Aorta (tissue), 5 donors: ENCODE measurements around the gene CBFA2T2. TPM values are rescaled to one million over a fixed set of nuclear protein-coding genes. Genes with fewer than 3 reads are reported as not detected.

Experiments used
- ATAC-seq: fragments of 200-7000 bp; cut with Tn5 transposase; one replicate; pipeline ENCODE4 v1.9.1; 2022; ENCODE audit warnings: moderate library complexity; ENCODE audit not compliant: low FRiP score
- DNase-seq, 2 donors: peaks; one replicate each; pipeline ENCODE4 v3.0.0-alpha.2; 2020
- H3K27ac ChIP-seq, 2 donors: one replicate each; pipeline ENCODE4 v1.5.1; 2013; ENCODE audit warnings: low read length in 2 of 2, mild to moderate bottlenecking in 2 of 2, moderate library complexity in 2 of 2, control low read depth in 1 of 2, inconsistent platforms in 1 of 2, low read depth in 1 of 2
- H3K27me3 ChIP-seq, 2 donors: one replicate each; pipeline ENCODE4 v1.6.1; 2013; ENCODE audit warnings: control low read depth in 1 of 2, low read length in 1 of 2, mild to moderate bottlenecking in 1 of 2, moderate library complexity in 1 of 2; ENCODE audit not compliant: insufficient read depth in 2 of 2, control insufficient read depth in 1 of 2
- H3K36me3 ChIP-seq, 2 donors: one replicate each; pipeline ENCODE4 v1.6.1; 2013; ENCODE audit warnings: control low read depth in 1 of 2, low read length in 1 of 2, mild to moderate bottlenecking in 1 of 2; ENCODE audit not compliant: insufficient read depth in 2 of 2, control insufficient read depth in 1 of 2
- H3K4me1 ChIP-seq, 2 donors: one replicate each; pipeline ENCODE4 v1.6.1; 2013; ENCODE audit warnings: low read length in 2 of 2, control low read depth in 1 of 2, mild to moderate bottlenecking in 1 of 2, moderate library complexity in 1 of 2; ENCODE audit not compliant: insufficient read depth in 2 of 2, control insufficient read depth in 1 of 2
- H3K4me3 ChIP-seq, 2 donors: one replicate each; pipeline ENCODE4 v1.5.1; 2013; ENCODE audit warnings: low read length in 2 of 2, control low read depth in 1 of 2, mild to moderate bottlenecking in 1 of 2
- H3K9me3 ChIP-seq: one replicate; pipeline ENCODE4 v1.6.1; 2013; ENCODE audit warnings: mild to moderate bottlenecking, low read length; ENCODE audit not compliant: control insufficient read depth
- WGBS, 2 donors: extraction: QIAGEN DNeasy Blood & Tissue Kit; methylation state at CpG; one replicate each; pipeline ENCODE4 v1.1.7; 2013; 5-methylcytosine and 5-hydroxymethylcytosine counted together
- intact Hi-C, 2 donors: fragments of 100-400 bp; cut with DNase I; formaldehyde crosslinking; loops; one replicate each; pipeline versions ENCODE4 v1.14.2 to v1.15.0; 2022
- polyA plus RNA-seq, 2 donors: library from polyadenylated mRNA; stranded (reverse); fragments of 200-250 nt; gene quantifications; one replicate each; pipeline ENCODE4 v1.2.3, GENCODE V29; 2013
- total RNA-seq, 2 donors: library from RNA; stranded (reverse); fragmentation: NEBNext Ultra II Directional; extraction: Animal tissue kit (Norgen Biotek cat#: 25700); gene quantifications; one replicate each; pipeline ENCODE4 v1.2.1, GENCODE V29; 2021
- donor health status: healthy with polysubstance abuse.
- donor health status: Bipolar disorder and iron deficiency.
- donor health status: DM: no; HTN: no; CAD: no.
- donor health status: DM: no; HTN: no; CAD: no.
- donor health status: DM: yes; HTN: yes; CAD: no.

The CBFA2T2 gene
- total and polyA plus RNA-seq, 4 donors, result 2.1 to 20.2 (median 11.9) TPM

DNA sequence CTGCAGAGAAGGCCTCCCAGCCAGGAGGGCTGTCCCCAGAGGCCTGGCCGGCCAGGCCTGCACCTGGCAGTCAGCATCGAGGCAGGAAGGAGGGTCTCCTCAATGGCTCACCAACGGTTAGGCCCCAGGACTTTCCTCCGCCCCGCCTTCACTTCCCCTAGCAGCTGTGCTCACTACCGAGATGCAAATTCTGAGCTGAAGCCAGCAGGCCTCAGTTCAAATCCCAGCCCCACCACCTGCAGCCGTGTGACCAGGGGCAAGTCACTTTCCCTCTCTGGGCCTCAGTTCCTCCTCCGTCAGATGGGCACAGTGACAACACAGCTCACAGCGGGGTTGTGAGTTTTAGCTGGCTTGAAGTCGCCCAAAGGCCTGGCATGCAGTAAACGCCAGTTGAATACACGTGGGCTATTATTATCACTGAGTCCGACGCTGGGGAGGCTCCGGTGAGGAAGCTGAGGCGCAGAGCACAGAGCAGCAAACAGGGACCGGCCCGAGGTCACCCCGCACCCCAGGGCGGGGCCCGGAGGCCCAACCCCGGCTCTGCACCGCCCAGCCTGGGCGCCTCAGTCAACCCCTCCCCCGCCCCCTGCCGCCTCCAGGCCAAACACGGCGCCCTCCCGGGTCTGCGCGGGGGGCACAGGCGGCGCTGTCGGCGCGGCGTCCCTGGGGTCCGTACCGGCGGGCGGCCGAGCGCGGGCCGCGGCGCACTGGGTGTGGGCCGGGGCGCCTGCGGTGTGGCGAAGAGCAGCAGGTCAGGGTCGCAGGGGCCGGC is 195.6 kb downstream of the CBFA2T2 start:
- Histone ChIP-seq H3K4me3 (peak overlapping the region; percentile 40 to 47), H3K9me3 (no peaks in the 10 kb centered on the region), H3K27me3 (no peaks in the 10 kb centered on the region), H3K27ac (no peak overlapping the region), H3K4me1 (no peaks in the 10 kb centered on the region), H3K36me3 (no peaks in the 10 kb centered on the region)
- intact Hi-C loops, result loop anchor here in 1 of 2 donors (5.0 kb wide), 1 partner anchor 37 kb away; the partner anchor contains the start of gene PXMP4
- ATAC-seq, result no peak
- 4 to 6% methylated on average over 39 to 53 of the region's 53 CpGs for WGBS, 2 donors
- DNase-seq, result no peak

DNA sequence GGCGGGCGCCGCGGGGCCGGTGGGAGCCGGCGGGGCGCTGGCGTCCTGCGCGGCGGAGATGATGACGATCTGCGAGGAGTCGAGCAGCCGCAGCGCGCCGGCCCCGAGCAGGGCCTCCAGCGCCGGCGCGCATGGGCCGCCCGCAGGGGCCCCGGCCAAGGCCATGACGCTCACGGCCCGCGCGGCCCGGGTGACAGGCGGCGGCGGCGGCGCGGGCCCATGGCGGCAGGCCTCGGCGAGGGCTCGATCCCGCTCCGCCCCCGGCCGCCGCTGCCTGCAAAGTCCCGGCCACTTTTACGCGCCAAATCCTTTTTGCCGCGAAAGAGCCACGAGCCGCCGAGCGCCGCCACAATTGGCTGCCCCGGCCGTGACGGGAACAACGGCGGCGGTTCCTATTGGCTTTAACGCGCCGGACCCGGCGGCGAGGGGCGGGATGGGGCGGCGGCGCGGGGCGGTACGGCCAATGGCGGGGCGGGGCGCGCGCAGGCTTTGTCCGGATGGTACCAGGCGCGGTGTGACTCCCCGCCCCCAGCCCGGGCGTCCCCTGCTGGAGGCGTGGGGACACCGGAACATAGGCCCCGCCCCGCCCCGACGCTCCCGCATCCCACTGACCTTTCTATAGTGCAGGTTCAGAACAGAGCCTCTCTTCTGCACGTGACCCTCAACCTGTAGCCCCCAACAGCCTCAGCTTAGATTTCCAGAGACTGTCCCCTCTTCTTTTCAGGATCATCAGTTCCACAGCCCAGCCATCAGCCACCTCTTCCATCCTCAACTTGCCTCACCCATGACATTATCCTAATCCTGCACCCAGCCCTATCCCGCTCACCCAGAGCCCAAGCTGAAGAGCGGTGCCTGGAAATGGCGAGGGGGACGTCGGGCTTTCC is 196.4 kb downstream of the CBFA2T2 start, which contains the start of gene E2F1:
TSS of gene E2F1 (minus strand) at position 286 of the 884 bp plus-strand sequence. CDS start at position 165, 121 bp downstream.
- Histone ChIP-seq H3K27ac (no peak within 1 kb of the TSS), H3K9me3 (no peaks in the 10 kb centered on the region), H3K36me3 (no peaks in the 10 kb centered on the region), H3K4me3 (peak within 1 kb of the TSS; percentile 40 to 47), H3K27me3 (no peaks in the 10 kb centered on the region), H3K4me1 (no peaks in the 10 kb centered on the region)
- DNase-seq, result peak; percentile 97 to 98
- ATAC-seq, result peak; percentile 97
- 2 to 3% methylated on average over 63 to 101 of the region's 101 CpGs for WGBS, 2 donors
- intact Hi-C loops, result loop anchor here in 1 of 2 donors (5.0 kb wide), 1 partner anchor 36 kb away; the partner anchor contains the start of gene PXMP4

DNA sequence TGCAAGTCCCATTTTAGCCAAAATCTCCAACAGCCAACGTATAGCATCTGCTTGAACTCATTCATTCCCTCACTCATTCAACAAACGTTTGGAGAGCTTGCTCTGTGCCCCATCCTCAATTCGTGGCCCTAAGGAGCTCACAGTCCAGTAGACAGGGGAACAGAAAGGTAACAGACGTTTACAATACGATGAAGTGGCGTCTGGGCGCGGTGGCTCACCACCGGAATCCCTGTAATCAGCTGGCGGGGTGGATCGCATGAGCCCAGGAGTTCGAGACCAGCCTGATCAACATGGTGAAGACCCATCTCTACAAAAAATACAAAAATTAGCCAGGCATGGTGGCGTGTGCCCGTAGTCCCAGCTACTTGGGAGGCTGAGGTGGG is 197.1 kb downstream of the CBFA2T2 start:
- Histone ChIP-seq H3K9me3 (no peaks in the 10 kb centered on the region), H3K36me3 (no peaks in the 10 kb centered on the region), H3K4me1 (no peaks in the 10 kb centered on the region), H3K27ac (no peak overlapping the region), H3K27me3 (no peaks in the 10 kb centered on the region), H3K4me3 (no peak overlapping the region)
- intact Hi-C loops, result loop anchor here in 1 of 2 donors (5.0 kb wide), 1 partner anchor 35 kb away; the partner anchor contains the start of gene PXMP4
- WGBS, 2 donors, result 81 to 85% methylated on average over 14 of the region's 14 CpGs
- ATAC-seq, result no peak
- DNase-seq, result no peak

DNA sequence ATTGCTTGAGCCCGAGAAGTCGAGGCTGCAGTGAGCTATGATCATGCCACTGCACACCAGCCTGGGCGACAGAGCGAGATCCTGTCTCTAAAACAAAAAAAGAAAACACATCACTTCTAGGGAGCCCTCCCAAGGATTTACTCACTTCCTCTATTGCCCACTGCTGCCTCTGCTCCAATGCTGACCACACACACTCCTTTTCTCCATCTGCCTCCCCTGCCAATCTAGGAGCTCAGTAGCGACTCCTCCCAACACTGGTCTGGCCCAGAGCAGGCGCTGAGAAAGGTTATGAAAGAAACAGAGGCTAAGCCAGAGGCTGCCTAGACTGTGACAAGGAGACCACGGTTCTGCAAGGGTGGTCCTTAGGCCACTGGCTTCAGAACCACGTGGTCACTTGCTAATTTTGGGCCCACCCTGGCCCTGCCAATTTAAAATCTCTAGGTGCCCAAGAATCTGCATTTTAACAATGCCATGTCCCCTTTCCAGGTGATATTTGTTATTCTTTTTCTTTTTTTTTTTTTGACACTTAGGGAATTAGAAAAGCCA is 197.5 kb downstream of the CBFA2T2 start:
- no peak overlapping the region for H3K4me3 ChIP-seq
- H3K27ac ChIP-seq, result no peak overlapping the region
- H3K27me3 ChIP-seq, result no peaks in the 10 kb centered on the region
- no peaks in the 10 kb centered on the region for H3K36me3 ChIP-seq
- ATAC-seq (no peak), DNase-seq (no peak)
- intact Hi-C loops, result loop anchor here in 1 of 2 donors (5.0 kb wide), 1 partner anchor 35 kb away; the partner anchor contains the start of gene PXMP4
- 78 to 79% methylated on average over 8 of the region's 8 CpGs for WGBS, 2 donors
- no peaks in the 10 kb centered on the region for H3K4me1 ChIP-seq
- H3K9me3 ChIP-seq, result no peaks in the 10 kb centered on the region

DNA sequence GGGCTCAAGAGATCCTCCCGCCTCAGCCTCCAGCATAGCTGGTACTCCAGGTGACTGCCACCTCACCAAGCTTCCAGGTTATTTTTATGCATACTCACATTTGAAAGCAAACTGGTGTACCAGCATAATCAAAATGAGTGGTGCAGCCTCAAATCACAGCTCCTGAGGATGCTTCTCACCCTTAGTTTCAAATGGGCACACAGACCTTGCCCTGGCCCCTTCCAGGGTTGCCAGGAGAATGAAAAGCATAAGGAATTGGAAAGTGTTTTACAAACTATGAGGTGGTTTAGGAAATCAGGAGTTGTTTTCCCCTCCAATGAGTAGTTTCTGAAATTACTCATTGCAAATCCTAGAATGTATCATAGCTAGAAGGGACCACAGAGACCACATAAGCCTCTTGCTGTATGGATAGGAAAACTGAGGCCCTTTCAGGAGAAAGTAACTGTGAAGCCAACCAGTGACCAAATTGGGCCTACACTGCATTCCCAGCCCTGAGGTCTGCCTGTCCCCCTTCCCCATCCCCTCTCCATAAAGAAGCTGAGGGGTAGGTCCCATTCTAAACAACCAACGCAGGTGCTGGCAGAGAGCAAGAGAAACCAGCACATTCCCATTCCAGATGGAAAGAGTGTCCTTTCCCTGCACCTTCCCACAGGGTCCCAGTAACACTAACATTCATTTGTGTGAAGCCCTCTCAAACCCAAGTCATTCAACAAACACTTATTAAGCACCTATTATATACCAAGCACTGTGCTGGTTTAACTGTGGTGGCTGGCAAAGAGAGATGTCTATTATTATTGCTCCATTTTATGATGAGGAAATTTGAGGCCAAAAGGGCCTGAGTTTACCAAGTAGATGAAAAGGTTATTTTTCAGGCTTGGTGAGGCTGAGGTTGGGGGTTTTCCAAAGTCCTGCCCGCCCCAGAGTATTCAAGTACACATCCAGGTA is 198.4 kb downstream of the CBFA2T2 start:
- Histone ChIP-seq H3K4me1 (no peaks in the 10 kb centered on the region), H3K36me3 (no peaks in the 10 kb centered on the region), H3K4me3 (no peak overlapping the region), H3K27ac (no peak overlapping the region), H3K9me3 (no peaks in the 10 kb centered on the region), H3K27me3 (no peaks in the 10 kb centered on the region)
- intact Hi-C loops, result loop anchor here in 1 of 2 donors (5.0 kb wide), 1 partner anchor 34 kb away; the partner anchor contains the start of gene PXMP4
- DNase-seq (no peak), ATAC-seq (no peak)
- WGBS, 2 donors, result 87 to 88% methylated on average over 3 of the region's 3 CpGs

DNA sequence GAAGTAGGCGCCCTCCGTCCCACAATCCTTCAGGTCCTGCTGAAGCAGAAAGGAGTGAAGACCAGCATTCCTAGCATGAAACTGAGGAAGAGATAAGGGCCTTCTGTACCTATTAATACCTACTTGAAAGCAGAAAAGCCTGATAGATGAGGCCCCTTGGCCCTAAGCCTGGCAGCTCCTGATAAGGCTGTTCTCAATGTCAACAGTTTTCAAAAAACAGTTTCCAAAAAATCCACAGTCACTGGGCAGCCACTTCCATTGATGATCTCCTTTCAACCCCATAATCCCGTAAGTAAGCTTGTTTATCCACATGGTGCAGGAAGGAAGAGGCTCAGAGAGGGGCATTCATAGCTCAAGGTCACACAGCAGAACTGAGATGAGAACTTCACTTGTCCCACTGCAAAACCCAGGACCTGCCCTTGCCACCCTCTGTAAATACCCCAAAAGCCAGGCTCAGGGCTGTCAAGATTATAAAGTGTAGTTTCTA is 199.1 kb downstream of the CBFA2T2 start:
- H3K9me3 ChIP-seq, result no peaks in the 10 kb centered on the region
- WGBS, 2 donors, result 70 to 76% methylated on average over 3 of the region's 3 CpGs
- no peak overlapping the region for H3K4me3 ChIP-seq
- no peak overlapping the region for H3K27ac ChIP-seq
- DNase-seq (no peak), ATAC-seq (no peak)
- no peaks in the 10 kb centered on the region for H3K36me3 ChIP-seq
- H3K27me3 ChIP-seq, result no peaks in the 10 kb centered on the region
- no peaks in the 10 kb centered on the region for H3K4me1 ChIP-seq
- intact Hi-C loops, result loop anchor here in 1 of 2 donors (5.0 kb wide), 1 partner anchor 33 kb away; the partner anchor contains the start of gene PXMP4

DNA sequence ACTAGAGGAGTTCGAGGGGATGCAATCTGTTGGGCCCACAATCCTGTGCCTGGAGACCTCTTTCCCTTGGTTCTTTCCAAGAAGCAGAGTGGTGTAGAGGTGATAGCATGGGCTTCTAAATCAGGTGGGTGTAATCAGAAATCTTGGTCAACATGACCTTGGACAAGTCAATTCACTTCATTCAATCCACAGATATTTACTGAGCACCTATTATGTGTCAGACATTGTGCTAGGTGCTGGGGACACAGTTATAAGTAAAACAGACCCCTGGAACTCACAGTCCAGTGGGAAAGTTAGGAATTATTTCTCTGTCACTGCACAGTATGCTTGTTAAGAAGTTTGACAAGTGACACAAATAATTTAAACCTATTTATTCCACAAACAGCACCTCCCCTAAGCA is 199.6 kb downstream of the CBFA2T2 start:
- DNase-seq (no peak), ATAC-seq (no peak)
- H3K4me3 ChIP-seq, result no peak overlapping the region
- no peaks in the 10 kb centered on the region for H3K36me3 ChIP-seq
- no peaks in the 10 kb centered on the region for H3K4me1 ChIP-seq
- no peak overlapping the region for H3K27ac ChIP-seq
- H3K9me3 ChIP-seq, result no peaks in the 10 kb centered on the region
- intact Hi-C loops, result loop anchor here in 1 of 2 donors (5.0 kb wide), 1 partner anchor 33 kb away; the partner anchor contains the start of gene PXMP4
- no peaks in the 10 kb centered on the region for H3K27me3 ChIP-seq
- 95 to 97% methylated on average over 1 of the region's 1 CpG for WGBS, 2 donors
